Measurements from ENCODE around the gene ERBB4.

Gene ERBB4

DNA sequence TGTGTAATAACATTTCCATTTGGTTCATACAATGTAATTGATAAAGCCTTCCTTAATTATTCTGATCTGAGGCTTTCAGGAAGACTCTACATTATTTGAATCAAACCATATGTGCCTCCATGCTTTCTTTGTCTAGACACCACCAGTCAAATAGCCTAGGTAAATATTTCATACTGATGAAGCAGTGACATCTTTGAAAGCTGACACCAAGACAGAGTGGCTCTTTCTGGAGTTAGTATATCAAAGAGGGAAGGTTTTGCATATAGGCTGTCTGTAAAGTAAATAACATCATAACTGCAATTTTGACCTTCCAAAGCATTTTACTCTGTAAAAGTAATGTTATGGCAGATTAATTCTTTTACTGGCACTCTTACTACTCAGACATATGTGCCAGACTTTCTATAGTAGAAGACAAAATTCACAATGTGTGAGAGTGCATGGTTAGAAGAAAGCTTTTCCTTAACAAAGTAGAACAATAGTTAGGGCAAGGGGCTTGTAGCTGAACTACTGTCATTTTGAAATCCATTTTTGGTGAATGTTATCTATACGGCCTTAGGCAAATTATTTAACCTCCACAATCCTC, 177.3 kb downstream of the ERBB4 start:
- H3K4me3 ChIP-seq (ENCODE audit: low read depth, low read length): no peak overlapping the region
- H3K36me3 ChIP-seq: no peaks in the 10 kb centered on the region
- peaks cover 47% of the 10 kb centered on the region for H3K4me1 ChIP-seq
- TF ChIP-seq, protein P1, sequence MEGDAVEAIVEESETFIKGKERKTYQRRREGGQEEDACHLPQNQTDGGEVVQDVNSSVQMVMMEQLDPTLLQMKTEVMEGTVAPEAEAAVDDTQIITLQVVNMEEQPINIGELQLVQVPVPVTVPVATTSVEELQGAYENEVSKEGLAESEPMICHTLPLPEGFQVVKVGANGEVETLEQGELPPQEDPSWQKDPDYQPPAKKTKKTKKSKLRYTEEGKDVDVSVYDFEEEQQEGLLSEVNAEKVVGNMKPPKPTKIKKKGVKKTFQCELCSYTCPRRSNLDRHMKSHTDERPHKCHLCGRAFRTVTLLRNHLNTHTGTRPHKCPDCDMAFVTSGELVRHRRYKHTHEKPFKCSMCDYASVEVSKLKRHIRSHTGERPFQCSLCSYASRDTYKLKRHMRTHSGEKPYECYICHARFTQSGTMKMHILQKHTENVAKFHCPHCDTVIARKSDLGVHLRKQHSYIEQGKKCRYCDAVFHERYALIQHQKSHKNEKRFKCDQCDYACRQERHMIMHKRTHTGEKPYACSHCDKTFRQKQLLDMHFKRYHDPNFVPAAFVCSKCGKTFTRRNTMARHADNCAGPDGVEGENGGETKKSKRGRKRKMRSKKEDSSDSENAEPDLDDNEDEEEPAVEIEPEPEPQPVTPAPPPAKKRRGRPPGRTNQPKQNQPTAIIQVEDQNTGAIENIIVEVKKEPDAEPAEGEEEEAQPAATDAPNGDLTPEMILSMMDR (IDR thresholded peaks at IDR 0.05; ENCODE audit: low read depth, low read length): no peak
- no peak for DNase-seq
- H3K9me3 ChIP-seq: no peaks in the 10 kb centered on the region
- H3K27me3 ChIP-seq: no peaks in the 10 kb centered on the region

DNA sequence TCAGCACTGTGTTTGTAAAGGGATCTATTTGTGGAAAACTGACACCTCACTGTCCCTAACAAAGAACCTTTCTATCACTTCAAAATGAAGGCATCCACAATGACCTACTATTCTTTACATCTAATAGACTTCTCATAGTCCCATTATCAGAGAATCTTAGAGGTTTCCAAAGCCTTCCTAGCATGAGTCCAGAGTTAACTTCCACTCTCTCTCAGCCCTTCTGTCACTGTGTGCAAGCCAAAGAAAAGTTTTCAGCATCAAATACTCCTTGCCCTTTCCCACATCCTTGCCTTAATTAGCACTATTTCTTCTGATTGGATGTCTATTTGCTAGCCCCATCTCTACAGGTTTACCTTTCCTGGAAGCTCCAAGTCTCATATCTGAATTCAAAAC, 178.5 kb downstream of the ERBB4 start:
- TF ChIP-seq, protein P1 (IDR thresholded peaks at IDR 0.05; ENCODE audit: low read depth, low read length): no peak
- H3K36me3 ChIP-seq: no peaks in the 10 kb centered on the region
- no peak overlapping the region for H3K4me3 ChIP-seq (ENCODE audit: low read depth, low read length)
- H3K4me1 ChIP-seq: peaks cover 43% of the 10 kb centered on the region
- no peaks in the 10 kb centered on the region for H3K9me3 ChIP-seq
- H3K27me3 ChIP-seq: no peaks in the 10 kb centered on the region
- DNase-seq: no peak

GRCh38 chr2:212359425-212360067, 179.1 kb downstream of the ERBB4 start:
- Histone ChIP-seq H3K27me3 (no peaks in the 10 kb centered on the region), H3K9me3 (no peaks in the 10 kb centered on the region), H3K4me1 (peaks cover 42% of the 10 kb centered on the region), H3K4me3 (ENCODE audit: low read depth, low read length) (no peak overlapping the region), H3K36me3 (no peaks in the 10 kb centered on the region)
- TF ChIP-seq, protein P1 (IDR thresholded peaks at IDR 0.05; ENCODE audit: low read depth, low read length): no peak
- peak; percentile 69 for DNase-seq

- DNase-seq: no peak
- no peaks in the 10 kb centered on the region for H3K9me3 ChIP-seq
- H3K27me3 ChIP-seq: no peaks in the 10 kb centered on the region
- TF ChIP-seq, protein P1 (IDR thresholded peaks at IDR 0.05; ENCODE audit: low read depth, low read length): no peak
- no peaks in the 10 kb centered on the region for H3K36me3 ChIP-seq
- H3K4me3 ChIP-seq (ENCODE audit: low read depth, low read length): no peak overlapping the region
- H3K4me1 ChIP-seq: peaks cover 34% of the 10 kb centered on the region
Measured at GRCh38 chr2:212357606-212358005, 181.0 kb downstream of the ERBB4 start.

GRCh38 chr2:212354382-212354781, 184.2 kb downstream of the ERBB4 start:
- H3K4me3 ChIP-seq (ENCODE audit: low read depth, low read length): no peak overlapping the region
- TF ChIP-seq, protein P1 (IDR thresholded peaks at IDR 0.05; ENCODE audit: low read depth, low read length): no peak
- H3K27me3 ChIP-seq: no peaks in the 10 kb centered on the region
- no peaks in the 10 kb centered on the region for H3K36me3 ChIP-seq
- H3K4me1 ChIP-seq: peaks cover 15% of the 10 kb centered on the region
- H3K9me3 ChIP-seq: no peaks in the 10 kb centered on the region
- no peak for DNase-seq

GRCh38 chr2:212348501-212348900, 190.1 kb downstream of the ERBB4 start:
- no peaks in the 10 kb centered on the region for H3K27me3 ChIP-seq
- no peaks in the 10 kb centered on the region for H3K36me3 ChIP-seq
- H3K9me3 ChIP-seq: no peaks in the 10 kb centered on the region
- H3K4me1 ChIP-seq: peaks cover 5% of the 10 kb centered on the region
- H3K4me3 ChIP-seq (ENCODE audit: low read depth, low read length): no peak overlapping the region
- TF ChIP-seq, protein P1 (IDR thresholded peaks at IDR 0.05; ENCODE audit: low read depth, low read length): no peak
- no peak for DNase-seq
